NCI-H187 (cell line): Measurements from ENCODE around the gene LIPI.

Experiments
- DNase-seq, 2 experiments: peaks; one replicate each; lab custom pipeline; 2025; lab: John Stamatoyannopoulos, UW

Gene LIPI

GRCh38 chr21:14210738-14211137 is at the start of gene LIPI:
Gene LIPI (minus strand): TSS chr21:14210955. CDS start chr21:14210845, 110 bp downstream.
- no peak for DNase-seq

DNA sequence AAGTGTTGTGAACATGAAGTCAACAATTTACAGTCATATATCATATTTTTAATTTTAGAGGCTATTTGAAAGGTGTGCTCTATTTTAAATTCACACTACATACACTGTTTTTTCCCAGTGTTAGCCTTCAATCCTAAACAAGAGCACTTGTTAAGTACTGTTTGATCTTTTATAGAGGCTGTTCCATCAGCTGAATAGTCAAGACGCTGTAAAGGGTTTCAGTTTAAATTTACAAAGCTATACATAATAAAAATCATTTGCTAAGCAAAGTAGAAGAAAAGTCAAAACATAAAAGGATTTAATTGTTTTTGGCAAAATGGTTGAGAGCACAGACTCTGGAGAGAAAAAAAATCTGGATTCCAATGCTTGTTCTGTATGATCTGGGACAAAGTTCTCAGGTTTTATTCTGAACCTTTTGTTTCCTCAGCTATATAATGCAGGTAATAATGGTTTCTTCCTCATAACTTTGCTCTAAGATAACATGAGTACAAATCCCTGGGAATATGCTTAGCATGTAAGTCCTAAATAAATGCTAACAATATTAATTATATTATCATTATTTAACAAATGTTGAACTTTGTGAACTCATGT is 49.5 kb upstream of the LIPI start:
- DNase-seq, result no peak

DNA sequence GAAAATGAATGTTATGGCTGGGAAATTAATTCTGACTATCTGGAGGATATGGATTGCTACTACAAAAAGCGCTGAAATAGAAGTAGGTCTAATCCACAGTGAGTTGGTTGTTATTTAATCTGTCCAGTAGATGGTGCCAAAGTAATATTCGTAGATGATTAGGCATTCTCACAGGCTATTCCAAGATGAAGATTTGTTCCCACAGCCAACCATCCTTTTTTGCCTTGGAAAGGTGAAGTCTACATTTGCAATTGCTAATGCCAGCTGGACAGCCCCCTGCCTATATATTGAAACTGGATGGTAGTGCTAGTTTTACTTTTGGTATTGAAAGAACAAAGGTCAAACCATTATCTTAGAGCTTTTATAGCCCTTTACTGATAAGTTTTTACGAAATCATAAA is 49.0 kb upstream of the LIPI start:
- DNase-seq, result no peak

DNA sequence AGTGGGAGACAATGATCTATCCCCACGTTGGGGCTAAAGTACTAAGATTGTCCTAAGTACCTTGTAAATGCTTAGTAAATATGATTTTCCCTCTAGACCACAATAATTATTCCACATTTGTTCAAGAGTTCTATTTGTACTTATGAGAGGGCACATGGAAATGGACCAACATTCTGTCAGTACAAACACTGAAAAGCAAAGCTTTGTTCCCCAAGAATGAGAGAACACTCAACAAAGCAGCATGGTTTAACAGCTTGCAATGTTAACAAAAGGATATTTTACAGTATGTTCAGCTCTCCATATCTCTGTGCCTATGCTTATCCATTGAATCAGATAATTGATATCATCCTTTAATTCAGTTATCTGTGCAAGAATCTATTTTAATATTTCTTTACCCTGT is 40.6 kb upstream of the LIPI start:
- DNase-seq, result no peak

DNA sequence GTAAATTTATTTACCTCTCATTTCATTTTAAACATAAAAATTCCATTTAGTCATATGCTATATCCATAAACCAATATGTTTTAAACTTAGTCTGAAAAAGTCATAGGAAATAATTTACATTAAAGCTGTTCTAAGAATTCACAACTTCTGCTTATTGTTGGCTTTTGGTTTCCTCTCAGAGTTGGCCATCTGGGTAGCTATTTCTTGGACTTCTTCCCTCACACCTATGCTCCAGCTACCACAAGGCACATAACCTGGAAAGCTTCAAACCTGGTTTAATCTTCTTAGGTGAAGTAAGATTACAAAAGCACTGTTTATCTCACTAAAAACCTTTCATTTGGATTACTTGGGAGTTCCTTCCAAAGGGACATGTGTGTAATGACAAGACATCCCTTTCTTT is 35.0 kb upstream of the LIPI start:
- DNase-seq, result no peak

DNA sequence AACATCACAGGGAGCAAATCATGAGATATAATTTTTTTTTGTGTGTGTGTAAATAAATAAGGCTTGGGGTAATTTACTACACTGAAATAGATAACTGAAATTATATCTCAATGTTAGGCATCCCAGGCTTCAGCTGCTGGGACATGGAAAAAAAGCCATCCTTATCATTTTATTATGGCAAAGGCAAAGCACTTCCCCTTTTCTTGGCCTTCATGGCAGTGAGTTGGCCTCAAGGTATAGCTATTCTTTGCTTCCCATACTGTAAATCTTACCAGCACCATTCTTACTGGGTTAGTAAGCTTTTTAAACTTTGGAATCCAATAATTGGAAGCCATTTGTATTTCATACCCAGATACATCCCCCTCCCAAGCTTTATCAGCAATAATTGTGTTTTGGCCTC is 34.2 kb upstream of the LIPI start:
- DNase-seq, result no peak

DNA sequence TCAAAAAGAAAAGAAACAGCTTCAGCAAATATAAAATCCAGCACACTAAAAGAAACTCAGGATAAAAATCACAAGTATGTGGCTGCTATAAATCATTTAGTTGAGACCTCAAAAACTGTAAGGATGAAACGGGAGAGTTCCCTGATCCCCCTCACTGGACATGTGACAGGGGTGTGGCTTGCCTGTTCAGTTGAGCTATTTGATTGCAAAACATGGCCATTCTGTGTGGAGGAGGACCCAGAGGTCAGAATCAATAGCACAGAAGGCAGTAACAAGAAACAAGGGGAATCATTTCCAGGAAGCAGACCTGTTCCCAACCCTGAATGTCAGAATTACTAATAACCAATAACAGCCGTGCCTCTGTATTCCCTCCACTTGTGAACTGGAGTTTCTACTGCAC is 33.1 kb upstream of the LIPI start:
- no peak for DNase-seq

GRCh38 chr21:14243461-14243860 is 32.7 kb upstream of the LIPI start:
- no peak for DNase-seq

GRCh38 chr21:14241297-14241696 is 30.5 kb upstream of the LIPI start:
- DNase-seq, result no peak

GRCh38 chr21:14239281-14239680 is 28.5 kb upstream of the LIPI start:
- DNase-seq, result no peak

- no peak for DNase-seq
Measured at GRCh38 chr21:14236180-14236579, 25.4 kb upstream of the LIPI start.

- no peak for DNase-seq
Measured at GRCh38 chr21:14235101-14235500, 24.3 kb upstream of the LIPI start.

DNA sequence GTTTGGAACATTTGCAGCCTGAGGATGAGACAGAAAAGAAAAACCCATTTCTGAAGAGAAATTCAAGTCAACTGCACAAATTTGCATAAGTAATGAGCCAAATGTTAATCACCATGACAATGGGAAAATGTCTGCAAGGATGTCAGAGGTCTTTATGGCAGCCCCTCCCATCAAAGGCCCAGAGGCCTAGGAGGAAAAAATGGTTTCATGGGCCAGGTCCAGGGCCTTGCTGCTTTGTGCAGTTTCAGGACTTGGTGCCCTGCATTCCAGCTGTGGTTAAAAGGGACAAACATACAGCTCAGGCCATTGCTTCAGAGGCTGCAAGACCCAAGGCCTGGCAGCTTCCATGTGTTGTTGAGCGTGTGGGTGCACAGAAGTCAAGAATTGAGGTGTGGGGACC is 18.6 kb upstream of the LIPI start:
- no peak for DNase-seq

GRCh38 chr21:14223365-14223764 is 12.6 kb upstream of the LIPI start:
- DNase-seq, result no peak

GRCh38 chr21:14215971-14216641 is 5.4 kb upstream of the LIPI start, which contains the start of gene RBM11:
Gene RBM11 (plus strand): TSS chr21:14216157. CDS start chr21:14216187, 30 bp downstream.
- DNase-seq, result peak; percentile 22 to 68

- no peak for DNase-seq
Measured at GRCh38 chr21:14213164-14213563, 2.4 kb upstream of the LIPI start.

DNA sequence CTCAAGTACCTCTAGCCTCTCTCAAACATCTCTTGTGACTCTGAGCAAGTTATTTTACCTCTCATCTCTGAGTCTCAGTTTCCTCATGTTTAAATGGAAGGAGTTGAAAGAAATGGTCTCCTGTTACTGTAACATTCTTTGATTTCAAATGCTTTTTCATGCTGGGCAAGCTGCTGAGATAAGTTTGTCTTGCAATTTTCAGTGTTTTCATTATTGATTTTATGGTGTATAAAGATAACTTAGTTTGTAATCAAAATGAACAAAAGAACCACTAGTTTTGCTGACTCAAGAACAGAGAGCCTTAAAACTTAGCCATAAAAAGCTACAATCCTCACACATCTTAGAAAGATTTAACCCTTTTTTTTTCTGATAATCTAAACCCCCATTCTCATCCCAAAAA is 4.5 kb downstream of the LIPI start:
- DNase-seq, result no peak

- peak; percentile 28 to 29 for DNase-seq
Measured at GRCh38 chr21:14166463-14167223, 44.1 kb downstream of the LIPI start.

DNA sequence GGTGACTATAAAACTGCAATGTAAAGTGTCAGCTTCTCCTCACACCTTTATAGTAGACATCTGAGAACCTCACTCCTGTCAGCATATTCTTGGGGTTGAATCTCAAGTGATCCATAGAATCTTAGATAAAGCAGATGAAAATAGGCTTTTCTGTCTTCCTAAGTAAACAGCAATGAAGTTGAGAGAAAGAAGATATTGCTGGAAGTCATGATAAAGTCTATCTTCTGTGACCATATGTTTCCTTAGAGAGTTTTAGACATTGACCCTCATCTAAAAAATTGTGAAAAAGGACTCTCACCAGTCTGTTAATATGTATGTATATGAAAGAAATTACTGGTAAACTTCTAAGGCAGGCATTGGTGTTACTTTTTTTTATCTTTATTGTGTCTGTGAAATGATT is 66.8 kb downstream of the LIPI start:
- no peak for DNase-seq

DNA sequence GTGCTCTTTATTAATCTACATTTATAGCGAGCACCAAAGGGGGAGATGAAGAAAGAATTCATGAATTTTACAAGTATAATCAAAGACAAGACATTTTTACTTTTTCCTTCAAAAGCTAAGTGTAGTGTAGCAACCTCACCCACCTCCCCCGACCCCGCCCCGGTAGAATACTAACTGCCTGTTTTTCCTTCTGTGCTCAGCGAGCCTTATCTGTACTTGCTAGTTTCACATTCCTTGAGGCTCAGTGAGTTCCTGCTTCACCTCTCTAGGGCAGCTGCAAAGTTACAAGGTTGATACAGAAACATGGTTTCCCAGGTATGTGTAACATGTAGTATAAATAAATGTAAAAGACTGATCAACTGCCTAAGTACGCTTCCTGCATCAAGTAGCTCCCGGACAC is 86.5 kb downstream of the LIPI start:
- DNase-seq, result no peak

- no peak for DNase-seq
Measured at GRCh38 chr21:14121719-14122118, 89.0 kb downstream of the LIPI start.

DNA sequence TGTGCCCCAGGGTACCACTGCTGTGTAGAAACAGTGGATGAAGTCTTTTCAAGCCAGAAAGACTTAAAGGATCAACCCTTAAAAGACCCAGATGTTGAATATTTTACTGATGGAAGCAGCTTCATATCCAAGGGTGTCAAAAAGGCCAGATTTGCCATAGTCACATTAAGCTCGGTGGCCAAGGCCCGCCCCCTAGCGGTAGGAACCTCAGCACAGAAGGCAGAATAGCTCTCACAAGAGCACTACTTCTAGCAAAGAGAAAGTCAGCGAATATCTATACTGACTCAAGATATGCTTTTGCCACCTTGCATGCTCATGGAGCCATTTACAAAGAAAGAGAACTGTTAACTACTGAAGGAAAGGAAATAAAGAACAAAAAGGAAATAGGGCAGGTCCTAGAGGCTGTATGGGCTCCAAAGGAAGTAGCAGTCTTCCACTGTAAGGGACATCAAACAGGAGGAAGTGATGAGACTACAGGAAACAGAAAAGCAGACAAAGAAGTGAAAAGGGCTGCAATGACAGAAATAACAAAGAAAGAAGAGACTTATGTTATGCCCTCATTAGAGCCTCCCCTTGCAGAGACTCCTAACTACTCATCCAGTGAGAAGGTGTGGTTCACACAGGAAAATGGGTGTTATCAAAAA is 90.5 kb downstream of the LIPI start:
- peak; percentile 13 to 17 for DNase-seq

DNA sequence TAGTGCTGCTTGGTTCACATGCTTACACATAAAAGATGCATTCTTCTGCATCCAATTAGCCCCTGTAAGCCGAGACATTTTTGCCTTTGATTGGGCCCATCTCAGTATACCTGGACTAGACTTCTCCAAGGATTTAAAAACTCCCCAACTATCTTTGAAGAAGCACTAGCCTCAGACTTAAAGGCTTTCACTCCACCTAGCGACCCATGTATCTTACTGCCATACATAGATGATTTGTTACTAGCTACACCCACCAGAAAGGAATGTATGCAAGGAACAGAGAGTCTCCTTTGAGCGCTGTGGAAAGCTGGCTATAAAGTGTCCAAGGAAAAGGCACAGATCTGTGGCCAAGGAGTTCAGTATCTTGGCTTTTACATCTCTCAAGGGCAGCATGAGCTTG is 91.7 kb downstream of the LIPI start:
- no peak for DNase-seq
